Effector CD4-positive, alpha-beta T cell (primary cell): ENCODE data around the gene GAL3ST2. TPM values are rescaled to one million over a fixed set of nuclear protein-coding genes. Genes with fewer than 3 reads are reported as not detected.
A peak's percentile ranks its signal among the peaks of the same experiment; 100 is the strongest.
"Not testable (repeated sequence)": the region's sequence is repeated elsewhere in the genome, so short reads cannot be mapped to it uniquely, and the experiment has no call there.

Experiments
- DNase-seq: peaks from one replicate; pipeline ENCODE4 v3.0.0-alpha.2; 2020
- total RNA-seq: gene quantifications from one replicate; lab custom pipeline; 2026; lab: John Stamatoyannopoulos, UW

GAL3ST2 gene
- not detected for total RNA-seq

GRCh38 chr2:241776336-241777169 is at the start of gene GAL3ST2:
Gene GAL3ST2 (plus strand): TSS chr2:241776822. CDS start chr2:241776956, 134 bp downstream.
- no peak for DNase-seq

GRCh38 chr2:241728000-241728399 is 48.6 kb upstream of the GAL3ST2 start:
- no peak for DNase-seq

GRCh38 chr2:241728627-241729026 is 48.0 kb upstream of the GAL3ST2 start:
- DNase-seq: no peak

- no peak for DNase-seq
Measured at GRCh38 chr2:241729868-241730267, 46.8 kb upstream of the GAL3ST2 start.

- no peak for DNase-seq
Measured at GRCh38 chr2:241730671-241731293, 45.8 kb upstream of the GAL3ST2 start.

- peak; percentile 50 for DNase-seq
Measured at GRCh38 chr2:241732513-241733186, 44.0 kb upstream of the GAL3ST2 start.

- DNase-seq: no peak
Measured at GRCh38 chr2:241733391-241734207, 43.0 kb upstream of the GAL3ST2 start.

- no peak for DNase-seq
Measured at GRCh38 chr2:241734208-241734466, 42.5 kb upstream of the GAL3ST2 start.

GRCh38 chr2:241734467-241735208 is 42.0 kb upstream of the GAL3ST2 start, which contains the start of gene D2HGDH:
Gene D2HGDH (plus strand): TSS chr2:241734630. CDS start chr2:241735225, 595 bp downstream.
- peak; percentile 88 for DNase-seq

GRCh38 chr2:241736111-241736510 is 40.5 kb upstream of the GAL3ST2 start:
- no peak for DNase-seq

- DNase-seq: no peak
Measured at GRCh38 chr2:241738040-241738686, 38.5 kb upstream of the GAL3ST2 start.

- DNase-seq: no peak
Measured at GRCh38 chr2:241739177-241739576, 37.4 kb upstream of the GAL3ST2 start.

GRCh38 chr2:241739651-241740050 is 37.0 kb upstream of the GAL3ST2 start:
- DNase-seq: no peak

- no peak for DNase-seq
Measured at GRCh38 chr2:241741016-241741415, 35.6 kb upstream of the GAL3ST2 start.

- no peak for DNase-seq
Measured at GRCh38 chr2:241742320-241742939, 34.2 kb upstream of the GAL3ST2 start.

- DNase-seq: not testable (repeated sequence)
Measured at GRCh38 chr2:241743008-241743407, 33.6 kb upstream of the GAL3ST2 start.

- DNase-seq: no peak
Measured at GRCh38 chr2:241743620-241744019, 33.0 kb upstream of the GAL3ST2 start.

GRCh38 chr2:241744028-241744754 is 32.4 kb upstream of the GAL3ST2 start:
- no peak for DNase-seq

GRCh38 chr2:241745276-241745675 is 31.3 kb upstream of the GAL3ST2 start:
- DNase-seq: no peak

GRCh38 chr2:241746084-241746483 is 30.5 kb upstream of the GAL3ST2 start:
- no peak for DNase-seq
